IMR-90 (cell line): ENCODE results near the gene RNF31. TPM values are rescaled to one million over a fixed set of nuclear protein-coding genes. Genes with fewer than 3 reads are reported as not detected.

Source experiments
- ATAC-seq: fragments of 200-7000 bp; cut with Tn5 transposase; 2 replicates; pipeline ENCODE4 v1.9.1; 2020; ENCODE audit warnings: low read depth, mild to moderate bottlenecking, moderate library complexity
- BruUV-seq: library from RNA; stranded (reverse); fragments of 400-500 nt; replicated peaks from 2 replicates; lab custom pipeline; 2021; lab: Mats Ljungman, UMichigan
- CTCF ChIA-PET: fragments of 300-600 bp; formaldehyde crosslinking; extraction: SDS; loops from one replicate; lab custom pipeline; 2021; ENCODE audit warnings: antibody characterized with exemption; lab: Yijun Ruan, JAX
- POLR2A ChIA-PET: fragments of 300-600 bp; sonication (Branson Sonifier 250); formaldehyde crosslinking; loops from one replicate; lab custom pipeline; 2022; ENCODE audit warnings: antibody characterized with exemption; ENCODE audit not compliant: unreplicated experiment; lab: Charles Lee
- DNase-seq: peaks from one replicate; pipeline ENCODE4 v3.0.0; 2013
- H2AFZ ChIP-seq: replicated peaks from 2 replicates; pipeline ENCODE3; 2013; ENCODE audit warnings: low read length, mild to moderate bottlenecking; ENCODE audit not compliant: poor library complexity
- H2AK5ac ChIP-seq: 2 replicates; pipeline ENCODE4 v1.6.1; 2013; ENCODE audit warnings: low read depth, low read length, inconsistent platforms
- H2AK9ac ChIP-seq: replicated peaks from 2 replicates; pipeline ENCODE3; 2013; ENCODE audit warnings: mild to moderate bottlenecking, low read depth, low read length, moderate library complexity; ENCODE audit not compliant: poor library complexity
- H2BK120ac ChIP-seq: 2 replicates; pipeline ENCODE4 v1.6.1; 2013; ENCODE audit warnings: low read depth, low read length, inconsistent platforms
- H2BK15ac ChIP-seq: 3 replicates; pipeline ENCODE4 v1.6.1; 2013; ENCODE audit warnings: low read depth, low read length, inconsistent platforms
- H2BK20ac ChIP-seq: 2 replicates; pipeline ENCODE4 v1.6.1; 2013; ENCODE audit warnings: low read depth, mild to moderate bottlenecking, inconsistent platforms, low read length, moderate library complexity
- H2BK5ac ChIP-seq: 2 replicates; pipeline ENCODE4 v1.6.1; 2013; ENCODE audit warnings: mild to moderate bottlenecking, low read depth, low read length, inconsistent platforms; ENCODE audit not compliant: poor library complexity, severe bottlenecking
- H3K14ac ChIP-seq: replicated peaks from 2 replicates; pipeline ENCODE4 v1.6.1; 2013; ENCODE audit warnings: low read depth, low read length, inconsistent platforms
- H3K18ac ChIP-seq: 2 replicates; pipeline ENCODE4 v1.6.1; 2013; ENCODE audit warnings: low read depth, low read length, control low read depth
- H3K23ac ChIP-seq: 2 replicates; pipeline ENCODE4 v1.6.1; 2013; ENCODE audit warnings: low read depth, low read length, inconsistent platforms
- H3K27ac ChIP-seq: 2 replicates; pipeline ENCODE4 v1.5.1; 2013; ENCODE audit warnings: mild to moderate bottlenecking, control low read depth, low read length; ENCODE audit not compliant: insufficient read depth
- H3K27me3 ChIP-seq: 2 replicates; pipeline ENCODE4 v1.6.1; 2013; ENCODE audit warnings: low read length; ENCODE audit not compliant: control insufficient read depth, insufficient read depth
- H3K36me3 ChIP-seq: 2 replicates; pipeline ENCODE4 v1.6.1; 2013; ENCODE audit warnings: low read length, mixed read lengths; ENCODE audit not compliant: control insufficient read depth, insufficient read depth
- H3K4ac ChIP-seq: 2 replicates; pipeline ENCODE4 v1.6.1; 2013; ENCODE audit warnings: low read depth, low read length, inconsistent platforms
- H3K4me1 ChIP-seq: 2 replicates; pipeline ENCODE4 v1.6.1; 2013; ENCODE audit warnings: low read length, mixed read lengths; ENCODE audit not compliant: control insufficient read depth, insufficient read depth
- H3K4me2 ChIP-seq: 2 replicates; pipeline ENCODE4 v1.6.1; 2013; ENCODE audit warnings: low read depth, mild to moderate bottlenecking, control low read depth, low read length, moderate library complexity
- H3K4me3 ChIP-seq: 2 replicates; pipeline ENCODE4 v1.5.1; 2013; ENCODE audit warnings: low read depth, mild to moderate bottlenecking, control low read depth, low read length, moderate library complexity; ENCODE audit not compliant: insufficient read depth
- H3K56ac ChIP-seq: 2 replicates; pipeline ENCODE4 v1.6.1; 2013; ENCODE audit warnings: low read length, inconsistent platforms; ENCODE audit not compliant: insufficient read depth; ENCODE audit errors: extremely low read depth
- H3K79me1 ChIP-seq, 2 experiments: 2 replicates each; pipeline ENCODE4 v1.6.1; 2013; ENCODE audit warnings: low read length in 2 of 2, inconsistent platforms in 1 of 2, low read depth in 1 of 2
- H3K9ac ChIP-seq: 2 replicates; pipeline ENCODE4 v1.6.1; 2013; ENCODE audit warnings: low read depth, low read length, control low read depth
- H3K9me1 ChIP-seq: 2 replicates; pipeline ENCODE4 v1.6.1; 2013; ENCODE audit warnings: low read length, inconsistent platforms; ENCODE audit not compliant: insufficient read depth
- H3K9me3 ChIP-seq: 2 replicates; pipeline ENCODE4 v1.6.1; 2013; ENCODE audit warnings: low read length; ENCODE audit not compliant: control insufficient read depth, insufficient read depth
- H4K20me1 ChIP-seq: 2 replicates; pipeline ENCODE4 v1.6.1; 2013; ENCODE audit warnings: low read length, inconsistent platforms; ENCODE audit not compliant: insufficient read depth
- H4K5ac ChIP-seq: 2 replicates; pipeline ENCODE4 v1.6.1; 2013; ENCODE audit warnings: mild to moderate bottlenecking, low read depth, low read length, control low read depth
- H4K8ac ChIP-seq, 2 experiments: 2 replicates each; pipeline ENCODE4 v1.6.1; 2013; ENCODE audit warnings: low read depth in 2 of 2, low read length in 2 of 2, control low read depth in 1 of 2, inconsistent platforms in 1 of 2
- H4K91ac ChIP-seq: 2 replicates; pipeline ENCODE4 v1.6.1; 2013; ENCODE audit warnings: low read depth, low read length, inconsistent platforms; ENCODE audit not compliant: insufficient read depth
- BHLHE40 ChIP-seq: fragments of 150-350 bp; IDR thresholded peaks from 2 replicates; pipeline ENCODE4 v1.6.1; 2016; ENCODE audit warnings: mild to moderate bottlenecking, low read depth, low read length
- CEBPB ChIP-seq: IDR thresholded peaks from 2 replicates; pipeline ENCODE4 v1.6.1; 2012; ENCODE audit warnings: low read depth, low read length, improper control_type of control experiment
- CHD1 ChIP-seq: IDR thresholded peaks from 2 replicates; pipeline ENCODE4 v1.6.1; 2012; ENCODE audit warnings: low read depth, low read length, improper control_type of control experiment
- CTCF ChIP-seq: conservative IDR thresholded peaks from 2 replicates; pipeline ENCODE4 v1.5.1; 2012; ENCODE audit warnings: mild to moderate bottlenecking, low read depth, low read length, improper control_type of control experiment
- FOS ChIP-seq: fragments of 150-350 bp; IDR thresholded peaks from 2 replicates; pipeline ENCODE4 v1.6.1; 2016; ENCODE audit warnings: low read depth, low read length
- MAFK ChIP-seq: IDR thresholded peaks from 2 replicates; pipeline ENCODE4 v1.6.1; 2012; ENCODE audit warnings: low read depth, low read length, improper control_type of control experiment
- MAZ ChIP-seq: IDR thresholded peaks from 2 replicates; pipeline ENCODE4 v1.6.1; 2012; ENCODE audit warnings: low read depth, mild to moderate bottlenecking, low read length, improper control_type of control experiment, moderate library complexity, borderline replicate concordance
- MXI1 ChIP-seq: IDR thresholded peaks from 2 replicates; pipeline ENCODE4 v1.6.1; 2012; ENCODE audit warnings: low read depth, mild to moderate bottlenecking, low read length, moderate library complexity, borderline replicate concordance
- NFE2L2 ChIP-seq: fragments of 150-350 bp; IDR thresholded peaks from 2 replicates; pipeline ENCODE4 v1.6.1; 2016; ENCODE audit warnings: low read depth, mild to moderate bottlenecking, low read length
- RAD21 ChIP-seq: IDR thresholded peaks from 2 replicates; pipeline ENCODE4 v1.6.1; 2012; ENCODE audit warnings: low read length, improper control_type of control experiment
- RCOR1 ChIP-seq: IDR thresholded peaks from 2 replicates; pipeline ENCODE4 v1.6.1; 2012; ENCODE audit warnings: mild to moderate bottlenecking, low read length, improper control_type of control experiment; ENCODE audit not compliant: insufficient replicate concordance
- WGBS, 2 experiments: methylation state at CpG; one replicate each; pipeline versions ENCODE4 v1.1.5 to v1.1.7; 2013; ENCODE audit warnings: missing lambda C conversion rate in 2 of 2; ENCODE audit not compliant: insufficient read length in 1 of 2; ENCODE audit errors: extremely low coverage in 2 of 2; 5-methylcytosine and 5-hydroxymethylcytosine counted together
- dilution Hi-C: fragments of 300-500 bp; cut with HindIII; formaldehyde crosslinking; loops from one replicate; pipeline ENCODE4 v1.14.3; 2018; ENCODE audit warnings: low sequenced_read_pairs; ENCODE audit not compliant: unreplicated experiment
- in situ Hi-C: fragments of 300-500 bp; cut with MboI; formaldehyde crosslinking; loops from 3 replicates; pipeline ENCODE4 v1.14.3; 2019; ENCODE audit warnings: low sequenced_read_pairs, inconsistent platforms, mixed read lengths
- intact Hi-C: fragments of 100-400 bp; cut with micrococcal nuclease; formaldehyde crosslinking; loops from 2 replicates; pipeline ENCODE4 v1.10.0; 2022
- polyA plus RNA-seq, 3 experiments: library from polyadenylated mRNA; depleted of rRNA; stranded (reverse); fragments of >200 nt; gene quantifications; 2 replicates each; pipeline ENCODE4 v1.2.3, GENCODE V29; 2012; ENCODE audit warnings: low replicate concordance in 1 of 3
- total RNA-seq: library from RNA; depleted of rRNA; stranded (reverse); fragments of >200 nt; gene quantifications from 2 replicates; pipeline ENCODE4 v1.2.3, GENCODE V29; 2012
- TF ChIP-seq, protein P1 (sequence below): fragments of 150-350 bp; IDR thresholded peaks from 2 replicates; pipeline ENCODE4 v1.6.1; 2017; ENCODE audit warnings: mild to moderate bottlenecking, antibody characterized with exemption, low read length, low read depth
- TF ChIP-seq, protein P2 (sequence below): fragments of 150-350 bp; IDR thresholded peaks from 2 replicates; pipeline ENCODE4 v1.6.1; 2016; ENCODE audit warnings: low read depth, mild to moderate bottlenecking, low read length, moderate library complexity, borderline replicate concordance

Gene RNF31
- total and polyA plus RNA-seq, 2 of the 4 experiments (the other 2 are of a cell fraction) = 31.6 to 37.5 TPM

DNA sequence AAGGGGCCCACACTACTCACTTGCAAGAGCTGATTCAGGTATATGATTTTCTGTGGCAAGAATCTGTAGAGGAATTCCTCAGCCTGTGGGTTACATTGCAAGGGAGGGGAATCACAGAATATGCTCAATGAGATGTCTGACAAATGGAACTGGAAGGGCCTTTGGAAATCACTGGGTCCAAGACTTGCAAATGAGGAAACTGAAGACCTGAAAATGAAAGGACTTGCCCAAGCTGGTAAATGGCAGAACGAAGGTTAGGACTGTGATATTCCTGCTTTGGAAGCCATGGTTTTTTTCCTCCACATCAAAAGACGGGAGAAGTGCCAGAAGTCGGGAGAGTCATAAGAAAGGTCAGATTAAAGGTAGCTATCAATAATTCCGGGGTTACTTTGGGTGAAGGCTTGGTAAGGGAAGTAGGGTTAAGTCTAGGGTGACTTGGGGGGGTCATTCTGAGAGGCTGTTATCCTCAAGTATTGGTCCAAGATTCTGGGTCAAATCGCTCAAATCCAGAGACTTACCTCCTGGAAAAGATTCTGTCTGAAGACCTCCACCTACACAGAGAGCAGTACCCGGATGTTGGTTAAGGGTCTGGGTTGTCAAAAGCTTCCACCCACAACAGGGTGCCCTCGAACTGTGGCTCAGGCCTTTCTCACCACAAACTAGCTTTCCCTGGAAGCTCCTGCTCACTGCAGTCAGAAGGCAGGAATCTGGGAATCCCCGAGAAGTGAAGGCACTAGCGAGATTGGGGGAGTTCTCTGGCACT lies 1.4 kb upstream of the RNF31 start:
- Histone ChIP-seq H3K9me1 (peaks cover 15% of the 10 kb centered on the region), H2BK20ac (no peak overlapping the region; the same call in 1 of the 2 replicates), H4K8ac (peak overlapping the region; percentile 2 to 66; a peak in 2 of 4 replicates), H3K9me3 (no peaks in the 10 kb centered on the region), H2BK120ac (0 out of 2 replicates have a peak overlapping the region, but pooled peaks have one; percentile 3), H2AFZ (peak overlapping the region; percentile 85), H2AK9ac (peak overlapping the region; percentile 92), H2BK5ac (peak overlapping the region; percentile 71), H3K27me3 (no peaks in the 10 kb centered on the region), H4K91ac (peak overlapping the region; percentile 75), H4K5ac (peak overlapping the region; percentile 46; the same call in 1 of the 2 replicates), H3K27ac (peak overlapping the region; percentile 79), H3K14ac (peak overlapping the region; percentile 72), H3K4ac (peak overlapping the region; percentile 70), H3K23ac (peak overlapping the region; percentile 88), H3K4me1 (peaks cover 10% of the 10 kb centered on the region), H2BK15ac (peak overlapping the region; percentile 10; the same call in 1 of the 3 replicates), H3K36me3 (peaks cover 19% of the 10 kb centered on the region), H2AK5ac (peak overlapping the region; percentile 72), H3K18ac (peak overlapping the region; percentile 22; the same call in 1 of the 2 replicates), H3K79me1 (peaks cover 34 to 72% of the 10 kb centered on the region in 2 experiments), H3K9ac (peak overlapping the region; percentile 76), H4K20me1 (peaks cover 12% of the 10 kb centered on the region), H3K4me3 (peak overlapping the region; percentile 86), H3K4me2 (peak overlapping the region; percentile 96), H3K56ac (peak overlapping the region; percentile 67)
- TSS peak; percentile 63 for BruUV-seq
- in situ Hi-C loops = loop anchor here (25.0 kb wide), 2 partner anchors 834 to 1059 kb away; partner anchors contain the start of genes ACIN1, BCL2L2, C14orf119 and PABPN1
- ATAC-seq (peak; percentile 0), DNase-seq (peak; percentile 80)
- dilution Hi-C loops = no loop called here
- intact Hi-C loops = loop anchor here (2.0 kb wide), 1 partner anchor 151 kb away; no protein-coding TSS in a partner anchor
- no CpG with 5 or more reads among the region's 9 CpGs for WGBS, 2 experiments
- CTCF ChIA-PET = interaction anchor here (0.6 to 1.5 kb wide), 4 partner anchors 10 to 297 kb away, joined by 3 read pairs; partner anchors contain the start of gene IRF9
- POLR2A ChIA-PET = interaction anchor here (1.4 kb wide), 1 partner anchor 32 kb away, joined by 6 read pairs; the partner anchor contains the start of genes DCAF11 and NRL
- TF ChIP-seq MAZ (no peak), MAFK (no peak), BHLHE40 (no peak), NFE2L2 (no peak), MXI1 (no peak), CEBPB (no peak), FOS (no peak), RCOR1 (no peak), CTCF (no peak), RAD21 (no peak), CHD1 (no peak)
- TF ChIP-seq, protein P1, sequence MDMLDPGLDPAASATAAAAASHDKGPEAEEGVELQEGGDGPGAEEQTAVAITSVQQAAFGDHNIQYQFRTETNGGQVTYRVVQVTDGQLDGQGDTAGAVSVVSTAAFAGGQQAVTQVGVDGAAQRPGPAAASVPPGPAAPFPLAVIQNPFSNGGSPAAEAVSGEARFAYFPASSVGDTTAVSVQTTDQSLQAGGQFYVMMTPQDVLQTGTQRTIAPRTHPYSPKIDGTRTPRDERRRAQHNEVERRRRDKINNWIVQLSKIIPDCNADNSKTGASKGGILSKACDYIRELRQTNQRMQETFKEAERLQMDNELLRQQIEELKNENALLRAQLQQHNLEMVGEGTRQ = no peak
- TF ChIP-seq, protein P2, sequence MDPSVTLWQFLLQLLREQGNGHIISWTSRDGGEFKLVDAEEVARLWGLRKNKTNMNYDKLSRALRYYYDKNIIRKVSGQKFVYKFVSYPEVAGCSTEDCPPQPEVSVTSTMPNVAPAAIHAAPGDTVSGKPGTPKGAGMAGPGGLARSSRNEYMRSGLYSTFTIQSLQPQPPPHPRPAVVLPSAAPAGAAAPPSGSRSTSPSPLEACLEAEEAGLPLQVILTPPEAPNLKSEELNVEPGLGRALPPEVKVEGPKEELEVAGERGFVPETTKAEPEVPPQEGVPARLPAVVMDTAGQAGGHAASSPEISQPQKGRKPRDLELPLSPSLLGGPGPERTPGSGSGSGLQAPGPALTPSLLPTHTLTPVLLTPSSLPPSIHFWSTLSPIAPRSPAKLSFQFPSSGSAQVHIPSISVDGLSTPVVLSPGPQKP = no peak
